NCI-H524 treated with DMSO at 0.1 percent for 48 hours (cell line): ENCODE data around the gene GUCA2A.

ENCODE experiments used
- DNase-seq: peaks from one replicate; lab custom pipeline; 2025; lab: John Stamatoyannopoulos, UW

Gene GUCA2A

GRCh38 chr1:42176902-42177519 lies 12.5 kb upstream of the GUCA2A start:
- no peak for DNase-seq

DNA sequence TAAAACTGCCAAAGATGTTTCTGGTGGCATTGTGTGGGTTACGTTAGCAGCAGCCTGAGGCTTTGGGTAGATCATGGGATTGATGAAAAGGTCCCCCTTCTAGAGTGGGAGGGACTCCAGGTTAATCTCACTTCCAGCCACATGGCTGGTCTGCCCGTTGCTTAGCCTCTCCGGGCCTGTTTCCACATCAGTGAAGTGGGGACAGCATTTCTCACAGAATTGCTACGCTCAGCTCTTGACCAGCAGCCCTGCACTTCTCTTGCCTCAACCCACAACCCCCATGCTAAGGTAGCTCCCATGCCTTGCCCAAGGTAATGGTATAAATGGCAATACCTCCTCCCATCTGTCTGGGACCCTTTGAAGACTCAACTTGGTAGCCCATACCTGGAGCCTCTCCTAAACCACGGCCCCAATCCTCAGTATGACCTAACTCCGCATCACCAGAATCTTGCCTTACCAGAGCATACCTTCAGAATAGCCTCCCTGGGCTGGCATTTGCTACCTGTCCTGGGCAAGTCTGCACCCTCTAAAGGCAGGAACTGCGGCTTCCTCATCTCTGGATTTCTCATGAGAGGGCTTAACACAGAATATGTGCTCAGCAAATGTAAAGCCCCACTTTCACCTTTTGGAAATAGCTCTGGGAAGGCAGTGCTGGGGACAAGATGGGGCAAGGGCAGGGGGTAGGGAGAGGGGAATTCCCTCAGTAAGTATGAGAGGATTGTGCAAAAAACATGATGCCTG lies 10.9 kb upstream of the GUCA2A start:
- DNase-seq = no peak

DNA sequence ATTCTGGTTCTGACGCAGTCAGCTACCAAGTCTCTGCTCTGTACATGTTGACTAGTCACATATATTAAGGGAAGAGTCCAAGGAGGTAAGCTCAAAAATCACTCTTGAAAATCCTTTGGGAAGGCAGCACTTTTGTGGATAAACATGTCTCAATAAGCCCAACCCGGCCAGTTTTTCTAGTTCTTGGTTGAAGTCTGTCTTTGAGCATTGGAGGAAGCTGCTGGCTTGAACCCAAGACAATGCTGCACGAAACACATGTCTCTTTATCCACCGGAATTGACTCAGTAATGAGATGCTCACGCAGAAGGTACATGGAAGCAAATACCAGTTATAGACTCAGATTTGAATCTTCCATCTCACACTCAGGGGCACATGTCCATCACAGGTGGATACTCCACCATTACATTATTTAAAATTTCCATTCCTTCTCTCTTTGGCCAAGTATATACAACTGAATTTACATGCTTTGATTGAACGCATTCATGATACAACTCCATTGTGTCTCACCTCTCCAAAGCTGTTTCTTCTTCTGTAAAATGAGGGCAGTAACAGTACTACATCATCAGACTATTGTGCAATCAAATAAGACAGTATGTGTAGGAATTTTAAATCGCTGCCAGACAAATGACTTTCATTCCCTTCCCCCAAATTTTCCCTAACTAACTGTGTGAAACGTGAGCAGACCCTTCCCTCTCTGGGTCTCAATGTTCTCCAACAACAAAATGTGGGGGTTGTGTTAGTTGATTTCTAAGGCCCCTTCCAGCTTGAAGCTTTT lies 9.6 kb upstream of the GUCA2A start:
- no peak for DNase-seq

DNA sequence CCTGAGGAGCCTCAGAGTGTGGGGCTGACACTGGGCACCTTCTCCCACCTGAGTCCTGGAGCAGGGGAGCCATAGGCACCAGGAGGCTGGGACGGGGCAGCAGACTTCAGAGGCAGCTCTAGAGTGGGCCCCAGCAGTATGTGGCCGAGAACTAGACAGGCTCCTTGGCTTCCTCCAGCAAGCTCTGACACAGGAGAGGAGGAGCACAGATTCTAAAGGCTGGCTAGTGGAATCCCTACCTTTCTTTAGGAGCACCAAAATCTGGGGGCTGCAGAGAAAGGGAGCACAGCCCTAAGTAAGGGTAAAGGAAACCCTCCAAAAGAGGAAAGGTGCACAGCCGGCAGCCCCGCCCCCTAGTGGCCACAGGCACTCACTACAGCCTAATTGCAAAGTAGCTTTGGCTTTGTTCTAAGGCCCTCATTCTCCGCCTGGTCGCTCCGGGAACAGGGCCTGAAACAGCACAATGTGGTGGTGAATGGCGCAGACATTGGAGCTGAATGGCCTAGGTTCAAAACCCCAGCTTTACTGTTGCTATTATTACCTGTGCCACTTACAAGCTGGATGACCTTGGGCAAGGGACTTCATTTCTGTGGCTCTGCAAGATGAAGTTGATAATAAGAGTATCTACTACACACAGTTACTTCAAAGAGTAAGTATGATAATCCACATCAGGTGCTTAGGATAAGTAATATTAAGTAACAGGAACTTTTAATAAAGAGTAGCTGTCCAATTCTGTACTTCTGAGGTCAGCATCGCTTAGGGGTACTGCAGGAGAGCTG lies 8.8 kb upstream of the GUCA2A start:
- DNase-seq = no peak

- DNase-seq = no peak
Observed at GRCh38 chr1:42172381-42173133, 8.0 kb upstream of the GUCA2A start.

GRCh38 chr1:42171679-42172266 lies 7.2 kb upstream of the GUCA2A start:
- no peak for DNase-seq

- DNase-seq = peak; percentile 18
Observed at GRCh38 chr1:42170779-42171621, 6.5 kb upstream of the GUCA2A start.

GRCh38 chr1:42168763-42169162 lies 4.2 kb upstream of the GUCA2A start:
- no peak for DNase-seq

GRCh38 chr1:42168391-42168670 lies 3.8 kb upstream of the GUCA2A start:
- no peak for DNase-seq

DNA sequence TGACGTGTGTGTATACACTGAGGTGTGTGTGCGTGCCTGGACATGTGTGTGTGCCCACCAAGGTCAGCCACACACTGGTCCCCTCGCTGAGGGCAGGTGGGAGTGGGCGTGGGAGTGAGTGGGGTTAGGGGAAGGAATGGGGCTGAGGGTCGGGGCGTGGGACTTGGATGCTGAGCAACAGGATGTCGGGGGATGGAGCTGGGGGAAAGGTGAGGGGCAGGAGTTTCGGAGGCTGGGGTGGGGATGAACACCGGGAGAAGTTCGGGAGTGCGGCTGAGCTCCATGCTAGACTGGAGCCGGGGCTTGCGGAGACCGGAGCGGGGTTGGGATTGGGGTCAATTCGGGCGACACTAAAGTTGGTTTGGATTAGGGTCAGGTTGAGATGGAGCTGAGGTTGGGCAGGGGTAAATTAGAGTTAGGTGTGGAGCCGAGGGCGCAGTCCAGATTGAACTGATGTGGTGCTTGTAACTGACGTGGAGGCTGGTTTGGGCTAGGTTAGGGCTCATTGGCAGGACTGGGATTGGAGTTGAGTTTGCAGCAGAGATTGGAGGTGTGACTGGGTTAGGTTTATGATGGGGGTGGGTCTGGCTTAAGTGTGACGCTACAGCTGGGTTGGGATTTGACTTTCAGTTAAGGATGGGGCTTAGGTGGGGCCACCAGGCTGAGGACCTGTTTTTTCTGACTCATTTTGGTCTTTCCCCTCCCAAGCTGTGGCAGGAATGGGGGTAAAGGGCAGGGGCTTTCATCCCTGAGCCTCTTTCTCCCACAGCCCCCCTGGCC lies 3.3 kb upstream of the GUCA2A start:
- DNase-seq = no peak

GRCh38 chr1:42165511-42166210 lies 1.1 kb upstream of the GUCA2A start:
- no peak for DNase-seq

GRCh38 chr1:42163536-42164503 lies 725 bp downstream of the GUCA2A start:
- no peak for DNase-seq

DNA sequence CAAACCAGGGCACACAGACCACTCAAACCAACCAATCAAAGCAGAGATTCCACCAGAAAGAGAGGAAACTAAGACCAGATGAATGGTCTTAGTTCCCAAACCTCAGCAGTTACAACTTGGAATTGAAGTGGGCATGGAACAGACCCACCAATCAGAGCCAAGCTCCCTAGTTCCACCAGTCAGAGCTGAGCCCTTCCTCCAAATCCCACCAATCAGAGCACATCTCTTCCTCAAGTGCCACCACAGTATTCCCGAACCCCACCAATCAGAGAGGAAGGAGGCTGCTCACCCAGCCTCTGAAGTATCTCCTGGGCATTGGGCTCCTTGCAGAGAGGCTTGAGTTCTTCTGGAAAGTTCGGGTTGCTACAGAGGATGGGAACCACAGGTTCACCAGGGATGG lies 1.4 kb downstream of the GUCA2A start:
- DNase-seq = no peak

DNA sequence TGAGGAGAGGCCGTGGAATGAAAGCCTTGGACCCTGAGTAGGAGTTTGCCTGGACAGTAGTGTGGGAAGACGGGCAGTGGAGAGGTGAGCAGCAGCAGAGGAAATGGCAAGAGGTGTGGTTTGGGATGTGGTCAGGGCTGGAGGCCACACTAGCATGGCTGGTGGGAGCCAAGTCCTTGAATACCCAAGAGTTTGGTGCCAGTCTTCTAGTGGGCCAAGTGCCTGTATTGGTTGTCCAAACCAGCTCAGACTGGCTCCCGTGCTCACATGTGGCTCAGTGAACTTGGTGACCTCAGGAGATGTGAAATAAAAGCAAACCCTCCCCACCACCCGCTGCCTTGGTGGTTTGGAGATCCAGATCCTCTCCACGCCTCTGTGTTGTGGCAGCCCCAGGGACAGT lies 2.4 kb downstream of the GUCA2A start:
- DNase-seq = no peak

DNA sequence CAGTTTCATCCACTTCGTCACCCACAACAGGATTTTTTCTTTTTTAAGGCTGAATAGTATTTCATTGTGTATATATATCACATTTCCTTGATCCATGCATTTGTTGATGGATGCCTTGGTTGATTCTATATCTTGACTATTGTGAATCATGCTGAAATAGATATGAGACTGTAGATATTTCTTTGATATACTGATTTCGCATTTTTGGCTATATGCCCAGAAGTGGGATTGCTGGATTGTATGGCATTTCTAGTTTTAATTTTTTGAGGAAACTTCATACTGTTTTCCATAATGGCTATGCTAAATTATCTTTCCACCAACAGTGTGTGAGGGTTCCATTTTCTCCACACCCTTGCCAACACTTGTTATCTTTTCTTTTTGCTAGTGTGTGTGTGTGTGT lies 6.4 kb downstream of the GUCA2A start:
- no peak for DNase-seq

DNA sequence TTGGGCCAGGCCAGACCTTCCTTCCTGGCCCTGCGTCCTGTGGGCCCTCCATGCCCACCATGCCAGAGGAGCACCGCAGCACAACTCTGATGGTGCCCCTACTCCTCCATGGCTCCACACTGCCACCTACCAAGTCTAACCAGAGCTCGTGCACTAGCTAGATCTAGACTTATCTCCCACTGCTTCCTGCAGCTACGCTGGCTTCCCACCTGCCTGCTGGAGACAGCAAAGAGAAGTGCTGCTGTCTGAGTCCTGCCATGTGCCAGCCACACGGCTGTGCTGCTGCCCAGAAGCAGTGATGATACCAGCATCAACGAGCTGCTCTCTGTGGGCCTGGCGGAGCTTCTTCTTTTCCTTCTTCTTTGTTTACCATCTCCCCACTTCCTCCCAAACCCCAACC lies 6.9 kb downstream of the GUCA2A start:
- no peak for DNase-seq

DNA sequence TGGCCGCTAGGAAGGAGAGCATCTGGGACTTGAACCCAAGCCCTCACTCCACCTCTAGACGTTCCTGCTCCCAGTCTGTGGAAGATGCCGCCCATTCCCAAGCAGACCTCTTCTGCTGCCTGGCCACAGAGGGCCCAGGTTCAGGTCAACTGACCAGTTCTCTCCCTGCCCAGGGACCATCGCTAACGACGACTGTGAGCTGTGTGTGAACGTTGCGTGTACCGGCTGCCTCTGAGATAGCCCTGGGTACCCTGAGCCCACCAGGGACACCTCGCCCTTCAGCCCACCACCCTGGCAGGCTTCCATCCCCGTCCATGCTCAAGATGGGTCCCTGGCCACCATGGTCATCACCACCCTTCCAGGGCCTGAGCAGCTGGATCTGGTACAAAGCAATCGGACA lies 9.2 kb downstream of the GUCA2A start:
- no peak for DNase-seq

- no peak for DNase-seq
Observed at GRCh38 chr1:42154685-42155084, 9.9 kb downstream of the GUCA2A start.
